Ramos (cell line): Measurements from ENCODE around the gene VAMP8.
"Not testable (repeated sequence)": the region's sequence is repeated elsewhere in the genome, so short reads cannot be mapped to it uniquely, and the experiment has no call there.

ENCODE experiments used
- in situ Hi-C: fragments of 300-500 bp; cut with MboI; formaldehyde crosslinking; loops from one replicate; pipeline ENCODE4 v1.14.3; 2022; ENCODE audit warnings: low sequenced_read_pairs; ENCODE audit not compliant: unreplicated experiment

VAMP8 gene

GRCh38 chr2:85613717-85614515 lies 36.5 kb downstream of the VAMP8 start:
- in situ Hi-C loops = no loop called here

- in situ Hi-C loops = not testable (repeated sequence)
These were observed 37.4 kb downstream of the VAMP8 start for GRCh38 chr2:85614757-85615156.

GRCh38 chr2:85615413-85615728 lies 38.0 kb downstream of the VAMP8 start:
- in situ Hi-C loops = no loop called here

- in situ Hi-C loops = not testable (repeated sequence)
These were observed 40.3 kb downstream of the VAMP8 start for GRCh38 chr2:85617723-85618122.

GRCh38 chr2:85619617-85620016 lies 42.2 kb downstream of the VAMP8 start:
- in situ Hi-C loops = no loop called here

GRCh38 chr2:85621338-85621737 lies 44.0 kb downstream of the VAMP8 start:
- in situ Hi-C loops = no loop called here

GRCh38 chr2:85623991-85624390 lies 46.6 kb downstream of the VAMP8 start:
- in situ Hi-C loops = no loop called here

GRCh38 chr2:85628658-85629057 lies 51.3 kb downstream of the VAMP8 start:
- in situ Hi-C loops = no loop called here

- in situ Hi-C loops = no loop called here
These were observed 53.9 kb downstream of the VAMP8 start for GRCh38 chr2:85631316-85631715.
